SH-SY5Y (cell line): ENCODE data around the gene OGFR.

Source experiments
- GATA2 ChIP-seq: IDR thresholded peaks from 2 replicates; pipeline ENCODE4 v1.6.1; 2011; ENCODE audit warnings: mild to moderate bottlenecking, low read depth, low read length
- GATA3 ChIP-seq: IDR thresholded peaks from 2 replicates; pipeline ENCODE4 v1.6.1; 2011; ENCODE audit warnings: low read depth, mild to moderate bottlenecking, low read length, moderate library complexity

- TF ChIP-seq GATA2 (no peak), GATA3 (no peak)
Measured at GRCh38 chr20:62811320-62811719, 6.7 kb downstream of the OGFR start.
